DND-41 (cell line): ENCODE data around the gene PHACTR3.
A peak's percentile ranks its signal among the peaks of the same experiment; 100 is the strongest.

Source experiments
- ATAC-seq: fragments of 200-7000 bp; cut with Tn5 transposase; 3 replicates; pipeline ENCODE4 v1.9.1; 2021; ENCODE audit warnings: low read depth; ENCODE audit not compliant: insufficient read depth
- DNase-seq: peaks from one replicate; pipeline ENCODE4 v3.0.0-alpha.2; 2020
- H2AFZ ChIP-seq: 2 replicates; pipeline ENCODE4 v1.6.0; 2012; ENCODE audit warnings: low read depth, low read length
- H3K27ac ChIP-seq: 2 replicates; pipeline ENCODE4 v1.5.1; 2012; ENCODE audit warnings: low read length, inconsistent platforms
- H3K27me3 ChIP-seq: fragments of 200-600 bp; sonication (generic); 2 replicates; pipeline ENCODE4 v1.6.0; 2012; ENCODE audit warnings: low read length, mild to moderate bottlenecking, inconsistent platforms; ENCODE audit not compliant: insufficient read depth, poor library complexity
- H3K36me3 ChIP-seq: 2 replicates; pipeline ENCODE4 v1.5.1; 2012; ENCODE audit warnings: low read length, inconsistent platforms; ENCODE audit not compliant: insufficient read depth
- H3K4me1 ChIP-seq: 2 replicates; pipeline ENCODE4 v1.5.1; 2012; ENCODE audit warnings: mild to moderate bottlenecking, low read length; ENCODE audit not compliant: insufficient read depth
- H3K4me2 ChIP-seq: 2 replicates; pipeline ENCODE4 v1.6.0; 2012; ENCODE audit warnings: mild to moderate bottlenecking, moderate library complexity, low read length, inconsistent platforms; ENCODE audit not compliant: insufficient read depth
- H3K4me3 ChIP-seq, 2 experiments: fragments of 200-600 bp in 1 of 2; shearing (Covaris generic) in 1 of 2; 2 replicates each; pipeline ENCODE4 v1.5.1; 2012 to 2016; ENCODE audit warnings: inconsistent platforms in 2 of 2, low read length in 2 of 2, mild to moderate bottlenecking in 2 of 2, low read depth in 1 of 2, moderate library complexity in 1 of 2
- H3K79me2 ChIP-seq: 2 replicates; pipeline ENCODE4 v1.6.0; 2012; ENCODE audit warnings: low read length, inconsistent platforms; ENCODE audit not compliant: insufficient read depth
- H3K9ac ChIP-seq: 2 replicates; pipeline ENCODE4 v1.6.0; 2012; ENCODE audit warnings: low read depth, mild to moderate bottlenecking, inconsistent platforms, low read length, moderate library complexity
- H3K9me3 ChIP-seq: 2 replicates; pipeline ENCODE4 v1.5.1; 2012; ENCODE audit warnings: low read length, moderate library complexity, mild to moderate bottlenecking, inconsistent platforms; ENCODE audit not compliant: insufficient read depth, severe bottlenecking
- H4K20me1 ChIP-seq: 2 replicates; pipeline ENCODE4 v1.6.0; 2012; ENCODE audit warnings: low read length; ENCODE audit not compliant: insufficient read depth
- CTCF ChIP-seq: IDR thresholded peaks from 2 replicates; pipeline ENCODE4 v1.5.1; 2012; ENCODE audit warnings: borderline replicate concordance, low read length, moderate library complexity, mild to moderate bottlenecking; ENCODE audit not compliant: poor library complexity, severe bottlenecking; ENCODE audit errors: extremely low read depth
- EZH2 ChIP-seq: IDR thresholded peaks from 3 replicates; pipeline ENCODE4 v1.6.1; 2012; ENCODE audit warnings: borderline replicate concordance, low read depth, mild to moderate bottlenecking, moderate library complexity, low read length, inconsistent platforms; ENCODE audit not compliant: severe bottlenecking

Gene PHACTR3

GRCh38 chr20:59750209-59750840 is 146.0 kb downstream of the PHACTR3 start:
- TF ChIP-seq EZH2, result no peak
- no peak for TF ChIP-seq CTCF
- Histone ChIP-seq H3K4me1 (no peaks in the 10 kb centered on the region), H3K27ac (no peak overlapping the region), H3K9me3 (no peaks in the 10 kb centered on the region), H3K27me3 (peaks cover 27% of the 10 kb centered on the region), H2AFZ (no peak overlapping the region), H3K9ac (no peak overlapping the region), H3K4me2 (no peak overlapping the region), H3K36me3 (no peaks in the 10 kb centered on the region), H3K79me2 (no peaks in the 10 kb centered on the region), H4K20me1 (peaks cover 31% of the 10 kb centered on the region), H3K4me3 (no peak overlapping the region)
- no peak for ATAC-seq
- no peak for DNase-seq

GRCh38 chr20:59751075-59751711 is 146.9 kb downstream of the PHACTR3 start:
- H2AFZ ChIP-seq, result no peak overlapping the region
- ATAC-seq (peak; percentile 73), DNase-seq (peak; percentile 53)
- H3K36me3 ChIP-seq, result no peaks in the 10 kb centered on the region
- no peak overlapping the region for H3K9ac ChIP-seq
- no peaks in the 10 kb centered on the region for H3K79me2 ChIP-seq
- H3K27ac ChIP-seq, result no peak overlapping the region
- H4K20me1 ChIP-seq, result peaks cover 30% of the 10 kb centered on the region
- no peaks in the 10 kb centered on the region for H3K4me1 ChIP-seq
- H3K27me3 ChIP-seq, result peaks cover 27% of the 10 kb centered on the region
- no peaks in the 10 kb centered on the region for H3K9me3 ChIP-seq
- H3K4me3 ChIP-seq, result no peak overlapping the region
- H3K4me2 ChIP-seq, result no peak overlapping the region
- no peak for TF ChIP-seq EZH2
- TF ChIP-seq CTCF, result peak; percentile 82

- Histone ChIP-seq H3K36me3 (no peaks in the 10 kb centered on the region), H3K9ac (no peak overlapping the region), H3K9me3 (no peaks in the 10 kb centered on the region), H2AFZ (no peak overlapping the region), H3K4me1 (no peaks in the 10 kb centered on the region), H4K20me1 (peaks cover 29% of the 10 kb centered on the region), H3K4me3 (no peak overlapping the region), H3K79me2 (no peaks in the 10 kb centered on the region), H3K27me3 (peaks cover 30% of the 10 kb centered on the region), H3K27ac (no peak overlapping the region), H3K4me2 (no peak overlapping the region)
- TF ChIP-seq EZH2 (no peak), CTCF (no peak)
- DNase-seq, result no peak
- no peak for ATAC-seq
These were observed 147.8 kb downstream of the PHACTR3 start for GRCh38 chr20:59752101-59752586.
